Fibroblast of pulmonary artery (primary cell): ENCODE data around the gene C1RL.

Source experiments
- DNase-seq: peaks from one replicate; pipeline ENCODE4 v3.0.0-alpha.2; 2010; ENCODE audit warnings: low read depth
- H3K4me3 ChIP-seq: replicated peaks from 2 replicates; pipeline ENCODE4 v1.5.1; 2011; ENCODE audit warnings: low read depth, mild to moderate bottlenecking, control low read depth, low read length, moderate library complexity
- TF ChIP-seq, protein P1 (sequence below): IDR thresholded peaks from 2 replicates; pipeline ENCODE4 v1.5.1; 2011; ENCODE audit warnings: mild to moderate bottlenecking, control low read depth, low read length, inconsistent platforms; ENCODE audit errors: missing control alignments

The C1RL gene

DNA sequence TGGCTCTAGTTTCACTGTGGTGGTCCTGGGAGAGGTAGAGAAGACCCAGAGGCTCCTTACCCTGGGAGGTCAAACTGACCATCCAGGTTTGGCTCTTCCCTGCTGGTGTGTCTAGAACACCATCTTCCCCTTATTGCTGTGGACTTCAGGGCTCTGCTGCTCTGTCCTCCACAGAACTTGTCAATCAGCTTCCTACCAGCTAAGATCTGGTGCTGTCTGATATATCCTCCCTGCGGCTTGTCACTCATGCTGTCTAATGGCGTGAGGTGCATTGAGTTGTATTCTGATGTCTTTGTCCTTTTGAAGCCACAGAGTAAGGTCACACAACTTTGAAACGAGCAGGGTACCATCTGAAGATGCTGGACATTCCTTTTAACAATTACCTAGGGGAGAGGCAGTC is 7.2 kb upstream of the C1RL start:
- TF ChIP-seq, protein P1, sequence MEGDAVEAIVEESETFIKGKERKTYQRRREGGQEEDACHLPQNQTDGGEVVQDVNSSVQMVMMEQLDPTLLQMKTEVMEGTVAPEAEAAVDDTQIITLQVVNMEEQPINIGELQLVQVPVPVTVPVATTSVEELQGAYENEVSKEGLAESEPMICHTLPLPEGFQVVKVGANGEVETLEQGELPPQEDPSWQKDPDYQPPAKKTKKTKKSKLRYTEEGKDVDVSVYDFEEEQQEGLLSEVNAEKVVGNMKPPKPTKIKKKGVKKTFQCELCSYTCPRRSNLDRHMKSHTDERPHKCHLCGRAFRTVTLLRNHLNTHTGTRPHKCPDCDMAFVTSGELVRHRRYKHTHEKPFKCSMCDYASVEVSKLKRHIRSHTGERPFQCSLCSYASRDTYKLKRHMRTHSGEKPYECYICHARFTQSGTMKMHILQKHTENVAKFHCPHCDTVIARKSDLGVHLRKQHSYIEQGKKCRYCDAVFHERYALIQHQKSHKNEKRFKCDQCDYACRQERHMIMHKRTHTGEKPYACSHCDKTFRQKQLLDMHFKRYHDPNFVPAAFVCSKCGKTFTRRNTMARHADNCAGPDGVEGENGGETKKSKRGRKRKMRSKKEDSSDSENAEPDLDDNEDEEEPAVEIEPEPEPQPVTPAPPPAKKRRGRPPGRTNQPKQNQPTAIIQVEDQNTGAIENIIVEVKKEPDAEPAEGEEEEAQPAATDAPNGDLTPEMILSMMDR, result no peak

DNA sequence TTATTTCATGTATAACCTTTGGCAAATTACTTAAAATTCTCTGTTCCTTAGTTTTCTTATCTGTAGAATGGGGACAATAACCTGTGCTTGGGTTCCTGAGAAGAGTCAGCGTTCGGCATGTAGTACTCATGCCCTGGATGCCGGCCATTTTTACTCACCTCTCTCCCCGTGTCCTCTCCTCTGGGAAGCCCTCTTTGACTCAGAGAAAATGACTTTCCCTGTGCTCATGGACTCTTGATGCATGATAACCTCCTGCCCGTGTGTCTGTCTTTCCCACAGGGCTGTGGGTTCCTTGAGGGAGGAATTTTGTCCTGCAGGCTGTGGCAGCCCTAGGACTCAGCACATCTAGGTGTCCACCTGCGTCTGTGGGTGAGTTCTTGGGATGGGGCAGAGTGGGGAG is 5.8 kb upstream of the C1RL start:
- TF ChIP-seq, protein P1, result no peak
- no peak for DNase-seq
- no peak overlapping the region for H3K4me3 ChIP-seq

More for the DNA sequence above, 7.2 kb upstream of the C1RL start:
- no peak for DNase-seq
- no peak overlapping the region for H3K4me3 ChIP-seq

DNA sequence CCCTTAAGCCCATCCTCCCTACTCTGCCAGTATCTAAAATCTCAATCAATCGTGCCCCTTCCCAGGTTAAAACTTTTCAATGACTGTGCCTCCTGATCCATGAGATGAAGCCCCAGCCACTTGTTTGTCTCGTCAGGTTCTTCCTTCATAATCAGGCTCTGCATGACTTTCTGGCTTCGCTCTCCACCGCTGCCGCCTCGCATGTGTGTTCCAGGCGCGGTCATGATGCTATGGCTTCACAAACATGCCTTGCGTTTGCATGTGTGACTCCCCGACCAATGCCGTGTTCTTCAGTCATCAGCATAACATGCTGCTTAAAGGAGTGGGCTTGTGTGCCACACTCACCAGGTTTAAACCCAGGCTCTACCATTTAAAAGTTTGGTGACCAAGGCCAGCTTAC is 5.0 kb upstream of the C1RL start:
- TF ChIP-seq, protein P1, result no peak
- H3K4me3 ChIP-seq, result no peak overlapping the region
- DNase-seq, result no peak

DNA sequence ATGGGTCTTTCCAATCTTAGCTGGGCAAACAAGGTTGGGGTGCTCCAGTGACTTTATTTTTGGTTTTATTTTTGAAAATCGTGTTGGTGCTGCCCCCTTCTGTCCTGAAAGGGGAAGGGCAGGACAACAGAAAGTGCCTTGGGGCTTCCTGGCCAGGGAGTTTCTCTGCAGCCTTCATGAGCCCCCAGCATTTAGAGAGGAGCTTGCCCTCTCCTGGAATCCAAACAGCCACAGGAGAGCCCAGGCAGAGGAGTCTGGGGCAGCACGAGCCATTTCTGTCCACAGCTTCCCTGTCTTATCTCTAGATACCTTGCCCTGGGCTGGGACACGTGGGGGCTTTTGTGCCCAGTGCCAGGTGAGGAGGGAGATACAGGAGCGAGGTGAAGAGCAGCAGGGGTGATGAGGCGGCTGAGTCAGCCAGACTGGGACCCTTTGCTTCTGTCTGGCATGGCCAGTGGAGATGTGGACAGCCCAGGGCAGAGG is 4.4 kb upstream of the C1RL start:
- H3K4me3 ChIP-seq, result no peak overlapping the region
- TF ChIP-seq, protein P1, result peak; percentile 85
- peak; percentile 64 for DNase-seq

DNA sequence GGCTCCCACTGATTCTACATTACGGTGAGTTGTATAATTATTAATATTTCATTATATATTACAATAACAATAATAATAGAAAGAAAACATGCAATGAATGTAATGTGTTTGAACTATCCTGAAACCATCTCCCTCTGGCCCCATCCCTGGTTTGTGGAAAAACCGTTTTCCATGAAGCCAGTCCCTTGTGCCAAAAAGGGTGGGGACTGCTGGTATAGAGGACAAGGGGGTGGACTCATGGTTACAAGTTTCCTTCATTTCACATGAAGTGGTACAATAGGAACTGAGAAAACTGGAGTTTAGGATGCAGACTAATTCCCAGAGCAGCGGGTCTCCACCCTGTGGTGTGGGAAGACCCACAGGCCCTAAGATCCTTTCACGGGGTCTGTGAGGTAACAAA is 3.0 kb upstream of the C1RL start:
- TF ChIP-seq, protein P1, result no peak
- H3K4me3 ChIP-seq, result no peak overlapping the region
- DNase-seq, result peak; percentile 35

DNA sequence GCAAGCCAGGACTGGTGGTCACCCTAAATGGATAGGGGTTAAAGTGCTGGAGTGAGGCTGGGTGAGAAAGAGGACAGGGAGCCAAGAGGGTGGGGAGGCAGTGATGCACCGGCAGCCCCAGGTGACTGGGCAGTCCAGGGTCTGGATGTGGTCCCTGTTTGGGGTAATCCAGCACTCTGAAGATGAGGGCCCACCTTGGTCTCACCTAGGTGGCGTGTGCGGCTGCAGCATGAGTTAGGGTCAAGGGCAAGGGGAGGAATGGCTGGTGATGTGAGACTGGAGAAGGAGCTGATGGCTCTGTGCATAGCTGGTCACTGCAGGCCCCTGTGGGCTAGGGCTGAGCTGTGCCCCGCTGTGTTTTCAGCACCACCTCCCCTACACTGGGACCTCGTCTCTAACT is 1.6 kb upstream of the C1RL start:
- TF ChIP-seq, protein P1, result no peak
- H3K4me3 ChIP-seq, result no peak overlapping the region
- no peak for DNase-seq

DNA sequence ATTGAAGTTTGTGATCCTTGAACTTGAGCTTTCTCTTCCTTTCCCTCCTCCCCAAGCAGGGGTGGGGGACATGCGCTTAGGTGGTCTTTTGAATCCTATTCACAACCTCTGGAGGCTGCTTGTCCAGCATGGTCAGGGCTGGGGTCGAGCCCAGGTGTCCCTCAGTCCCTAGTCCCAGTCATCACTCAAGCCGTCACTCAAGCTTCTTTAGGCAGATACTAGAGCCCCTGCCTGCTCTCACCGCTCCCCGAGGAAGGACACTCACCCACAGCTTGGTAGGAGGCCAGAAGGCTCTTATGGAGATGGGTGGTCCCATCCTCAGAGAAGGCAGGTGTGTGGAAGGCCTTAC is 532 bp upstream of the C1RL start:
- TF ChIP-seq, protein P1, result no peak
- DNase-seq, result no peak

More for the DNA sequence above, 532 bp upstream of the C1RL start:
- peak overlapping the region; percentile 85 for H3K4me3 ChIP-seq
